ENCODE results near the gene SH3BP2. TPM values are rescaled to one million over a fixed set of nuclear protein-coding genes. Genes with fewer than 3 reads are reported as not detected.
A peak's percentile ranks its signal among the peaks of the same experiment; 100 is the strongest.

The SH3BP2 gene
- total and polyA plus RNA-seq, 10 donors = 42.0 to 295 (median 237) TPM

- DNase-seq = peak; percentile 90
- WGBS, 5 donors = 23 to 58% (median 55%) methylated on average over 17 to 21 of the region's 21 CpGs
- H3K9me3 ChIP-seq = no peaks in the 10 kb centered on the region
- H3K4me3 ChIP-seq = peak overlapping the region in 1 of 8 donors; percentile 25
- no peaks in the 10 kb centered on the region for H3K27me3 ChIP-seq (replicated peaks in 1 of 7)
- intact Hi-C loops (cut with DNase I; ENCODE audit: low total_unique reads) = no loop called here
- peak overlapping the region; percentile 23 to 88 (median 74) for H3K27ac ChIP-seq
- H3K4me1 ChIP-seq = peaks cover 21 to 76% (median 34%) of the 10 kb centered on the region in 6 donors
- peaks cover 0 to 86% (median 54%) of the 10 kb centered on the region in 6 donors for H3K36me3 ChIP-seq
- TF ChIP-seq CTCF (IDR thresholded peaks at IDR 0.05 in 8 of 11, conservative IDR thresholded peaks at IDR 0.05 in 3 of 11) = no peak
- no peak for TF ChIP-seq POLR2A (IDR thresholded peaks at IDR 0.05)
- TF ChIP-seq POLR2AphosphoS5 (IDR thresholded peaks at IDR 0.05) = peak; percentile 42 to 77 (median 63)
Observed at GRCh38 chr4:2745981-2746806, 46.7 kb upstream of the SH3BP2 start.

GRCh38 chr4:2746891-2747695 is 45.8 kb upstream of the SH3BP2 start:
- Histone ChIP-seq H3K9me3 (no peaks in the 10 kb centered on the region), H3K4me1 (peaks cover 21 to 85% (median 34%) of the 10 kb centered on the region in 6 donors), H3K27me3 (replicated peaks in 1 of 7) (no peaks in the 10 kb centered on the region), H3K36me3 (peaks cover 0 to 82% (median 47%) of the 10 kb centered on the region in 6 donors), H3K27ac (peak overlapping the region; percentile 23 to 88 (median 74)), H3K4me3 (peak overlapping the region in 1 of 8 donors; percentile 25)
- 73 to 77% (median 75%) methylated on average over 10 to 16 of the region's 16 CpGs for WGBS, 5 donors
- intact Hi-C loops (cut with DNase I; ENCODE audit: low total_unique reads) = no loop called here
- TF ChIP-seq CTCF (IDR thresholded peaks at IDR 0.05 in 8 of 11, conservative IDR thresholded peaks at IDR 0.05 in 3 of 11) = no peak
- peak in 1 of 3 donors; percentile 31 for TF ChIP-seq POLR2AphosphoS5 (IDR thresholded peaks at IDR 0.05)
- peak; percentile 77 for DNase-seq

- H3K4me3 ChIP-seq = no peak overlapping the region
- intact Hi-C loops (cut with DNase I; ENCODE audit: low total_unique reads) = loop anchor here (10.0 kb wide), 1 partner anchor 184 kb away; no protein-coding TSS in a partner anchor
- peaks cover 0 to 58% (median 11%) of the 10 kb centered on the region in 6 donors for H3K36me3 ChIP-seq
- no peaks in the 10 kb centered on the region for H3K9me3 ChIP-seq
- no peaks in the 10 kb centered on the region for H3K27me3 ChIP-seq (replicated peaks in 1 of 7)
- H3K27ac ChIP-seq = no peak overlapping the region
- H3K4me1 ChIP-seq = peaks cover 22 to 94% (median 49%) of the 10 kb centered on the region in 6 donors
- DNase-seq = peak; percentile 20
- no peak for TF ChIP-seq CTCF (IDR thresholded peaks at IDR 0.05 in 8 of 11, conservative IDR thresholded peaks at IDR 0.05 in 3 of 11)
- TF ChIP-seq POLR2AphosphoS5 (IDR thresholded peaks at IDR 0.05) = no peak
- no peak for TF ChIP-seq POLR2A (IDR thresholded peaks at IDR 0.05)
- WGBS, 5 donors = 89 to 94% (median 91%) methylated on average over 18 to 19 of the region's 19 CpGs
Observed at GRCh38 chr4:2750719-2751605, 41.9 kb upstream of the SH3BP2 start.
